Panc1 (cell line): ENCODE results near the gene PLCB1. TPM values are rescaled to one million over a fixed set of nuclear protein-coding genes. Genes with fewer than 3 reads are reported as not detected.

Experiments
- ATAC-seq: fragments of 200-7000 bp; cut with Tn5 transposase; 2 replicates; pipeline ENCODE4 v1.9.1; 2020; ENCODE audit warnings: mild to moderate bottlenecking, moderate library complexity
- BruUV-seq: library from RNA; stranded (reverse); fragments of 400-500 nt; replicated peaks from 2 replicates; lab custom pipeline; 2021; lab: Mats Ljungman, UMichigan
- CTCF ChIA-PET: fragments of 300-600 bp; sonication (Branson Sonifier 250); formaldehyde crosslinking; loops from one replicate; lab custom pipeline; 2022; ENCODE audit warnings: antibody characterized with exemption; lab: Charles Lee
- POLR2A ChIA-PET: fragments of 300-600 bp; sonication (Branson Sonifier 250); formaldehyde crosslinking; loops from one replicate; lab custom pipeline; 2022; ENCODE audit warnings: antibody characterized with exemption; lab: Charles Lee
- DNase-seq: peaks from one replicate; pipeline ENCODE4 v3.0.0-alpha.2; 2010; ENCODE audit warnings: low read depth, low spot score
- H3K27ac ChIP-seq: 2 replicates; pipeline ENCODE4 v1.5.1; 2011; ENCODE audit warnings: mild to moderate bottlenecking, low read length, inconsistent platforms
- H3K27me3 ChIP-seq: fragments of 200-500 bp; sonication (Bioruptor generic); 2 replicates; pipeline ENCODE4 v1.6.0; 2014; ENCODE audit warnings: low read length, inconsistent platforms; ENCODE audit not compliant: control insufficient read depth, insufficient read depth
- H3K36me3 ChIP-seq: fragments of 200-500 bp; sonication (Bioruptor generic); 2 replicates; pipeline ENCODE4 v1.5.1; 2014; ENCODE audit warnings: inconsistent platforms, mild to moderate bottlenecking, low read length, moderate library complexity; ENCODE audit not compliant: control insufficient read depth, insufficient read depth
- H3K4me1 ChIP-seq: 2 replicates; pipeline ENCODE4 v1.5.1; 2011; ENCODE audit warnings: inconsistent platforms, mild to moderate bottlenecking, low read length, moderate library complexity; ENCODE audit not compliant: control insufficient read depth, insufficient read depth
- H3K4me3 ChIP-seq, 2 experiments: 2 replicates each; pipeline ENCODE4 v1.5.1; 2011 to 2012; ENCODE audit warnings: low read depth in 2 of 2, low read length in 2 of 2, mild to moderate bottlenecking in 2 of 2, inconsistent platforms in 1 of 2, moderate library complexity in 1 of 2
- H3K9me3 ChIP-seq: fragments of 200-500 bp; sonication (Bioruptor generic); 2 replicates; pipeline ENCODE4 v1.5.1; 2014; ENCODE audit warnings: low read depth, mild to moderate bottlenecking, inconsistent platforms, low read length, moderate library complexity; ENCODE audit not compliant: control insufficient read depth, insufficient read depth
- POLR2AphosphoS5 ChIP-seq: IDR thresholded peaks from 2 replicates; pipeline ENCODE4 v1.6.1; 2012; ENCODE audit warnings: mild to moderate bottlenecking, low read depth, low read length, moderate library complexity
- REST ChIP-seq, 2 experiments: IDR thresholded peaks; 2 replicates each; pipeline ENCODE4 v1.6.1; 2011 to 2012; ENCODE audit warnings: low read depth in 2 of 2, control low read depth in 1 of 2, low read length in 1 of 2, mild to moderate bottlenecking in 1 of 2, moderate library complexity in 1 of 2; ENCODE audit not compliant: insufficient read depth in 1 of 2
- SIN3A ChIP-seq: IDR thresholded peaks from 2 replicates; pipeline ENCODE4 v1.6.1; 2012; ENCODE audit warnings: low read depth, mild to moderate bottlenecking, low read length, moderate library complexity, borderline replicate concordance; ENCODE audit not compliant: insufficient read depth
- TCF7L2 ChIP-seq: IDR thresholded peaks from 2 replicates; pipeline ENCODE4 v1.6.1; 2011; ENCODE audit warnings: mild to moderate bottlenecking, low read depth, low read length, inconsistent platforms
- in situ Hi-C: cut with HindIII; loops from 2 replicates; pipeline ENCODE4 v1.10.0; 2016; ENCODE audit warnings: low sequenced_read_pairs, low pct_unique_long_range_greater_than_20kb
- intact Hi-C: fragments of 100-400 bp; cut with micrococcal nuclease; formaldehyde crosslinking; loops from one replicate; pipeline ENCODE4 v1.10.0; 2022; ENCODE audit not compliant: unreplicated experiment
- total RNA-seq: library from RNA; stranded (reverse); gene quantifications from one replicate; pipeline ENCODE4 v1.2.1, GENCODE V29; 2021; ENCODE audit not compliant: unreplicated experiment
- TF ChIP-seq, protein P1 (sequence below): fragments of 450-650 bp; IDR thresholded peaks from 2 replicates; pipeline ENCODE4 v1.5.1; 2017; ENCODE audit warnings: mild to moderate bottlenecking

The PLCB1 gene
- total RNA-seq, 1 experiment from 2014 or later: 0.59 TPM

DNA sequence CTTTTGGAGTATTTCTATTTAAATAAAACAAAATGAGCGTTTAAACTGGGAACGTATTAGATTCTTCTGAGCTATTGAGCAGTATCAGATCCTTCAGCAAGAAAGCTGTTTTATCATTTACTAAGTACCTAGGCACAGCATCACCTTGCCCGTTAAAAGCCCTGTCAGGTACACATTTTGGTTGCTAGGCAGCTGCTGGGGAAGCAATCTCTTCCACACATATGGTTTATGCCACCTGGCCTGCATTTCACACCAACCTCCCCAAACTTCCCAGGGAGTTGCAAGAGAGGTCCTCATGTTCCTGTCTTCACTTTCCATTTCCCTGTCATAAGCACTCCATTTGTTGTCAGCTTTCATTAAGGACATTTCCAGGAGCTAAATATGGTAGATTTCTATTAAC lies 400.1 kb downstream of the PLCB1 start:
- ChIA-PET POLR2A (no interaction called here), CTCF (no interaction called here)
- no peak overlapping the region for H3K4me3 ChIP-seq
- no peaks in the 10 kb centered on the region for H3K36me3 ChIP-seq
- no peak overlapping the region for H3K27ac ChIP-seq
- no peak for ATAC-seq
- DNase-seq: no peak
- TF ChIP-seq SIN3A (no peak), POLR2AphosphoS5 (no peak), TCF7L2 (no peak), REST (IDR thresholded peaks at IDR 0.05; ENCODE audit: insufficient read depth in 1 of 2, low read depth in 2 of 2, low read length in 1 of 2) (no peak)
- TF ChIP-seq, protein P1, sequence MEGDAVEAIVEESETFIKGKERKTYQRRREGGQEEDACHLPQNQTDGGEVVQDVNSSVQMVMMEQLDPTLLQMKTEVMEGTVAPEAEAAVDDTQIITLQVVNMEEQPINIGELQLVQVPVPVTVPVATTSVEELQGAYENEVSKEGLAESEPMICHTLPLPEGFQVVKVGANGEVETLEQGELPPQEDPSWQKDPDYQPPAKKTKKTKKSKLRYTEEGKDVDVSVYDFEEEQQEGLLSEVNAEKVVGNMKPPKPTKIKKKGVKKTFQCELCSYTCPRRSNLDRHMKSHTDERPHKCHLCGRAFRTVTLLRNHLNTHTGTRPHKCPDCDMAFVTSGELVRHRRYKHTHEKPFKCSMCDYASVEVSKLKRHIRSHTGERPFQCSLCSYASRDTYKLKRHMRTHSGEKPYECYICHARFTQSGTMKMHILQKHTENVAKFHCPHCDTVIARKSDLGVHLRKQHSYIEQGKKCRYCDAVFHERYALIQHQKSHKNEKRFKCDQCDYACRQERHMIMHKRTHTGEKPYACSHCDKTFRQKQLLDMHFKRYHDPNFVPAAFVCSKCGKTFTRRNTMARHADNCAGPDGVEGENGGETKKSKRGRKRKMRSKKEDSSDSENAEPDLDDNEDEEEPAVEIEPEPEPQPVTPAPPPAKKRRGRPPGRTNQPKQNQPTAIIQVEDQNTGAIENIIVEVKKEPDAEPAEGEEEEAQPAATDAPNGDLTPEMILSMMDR: no peak
- no peaks in the 10 kb centered on the region for H3K9me3 ChIP-seq
- no peaks in the 10 kb centered on the region for H3K27me3 ChIP-seq
- intact Hi-C loops (no loop called here), in situ Hi-C loops (no loop called here)
- no peaks in the 10 kb centered on the region for H3K4me1 ChIP-seq
- no TSS peak for BruUV-seq

- in situ Hi-C loops: no loop called here
- Histone ChIP-seq H3K4me1 (no peaks in the 10 kb centered on the region), H3K4me3 (no peak overlapping the region), H3K36me3 (no peaks in the 10 kb centered on the region), H3K9me3 (no peaks in the 10 kb centered on the region), H3K27ac (no peak overlapping the region), H3K27me3 (no peaks in the 10 kb centered on the region)
- ChIA-PET CTCF (no interaction called here), POLR2A (no interaction called here)
- no peak for TF ChIP-seq SIN3A
- TF ChIP-seq, protein P1: no peak
- TF ChIP-seq POLR2AphosphoS5: no peak
- TF ChIP-seq REST (IDR thresholded peaks at IDR 0.05; ENCODE audit: insufficient read depth in 1 of 2, low read depth in 2 of 2, low read length in 1 of 2): no peak
- no peak for TF ChIP-seq TCF7L2
- DNase-seq: no peak
- intact Hi-C loops: no loop called here
- no TSS peak for BruUV-seq
- no peak for ATAC-seq
Measured at GRCh38 chr20:8534368-8535160, 402.5 kb downstream of the PLCB1 start.
